GM18907 (cell line): ENCODE results near the gene TDRD1.
"Not testable (repeated sequence)": the region's sequence is repeated elsewhere in the genome, so short reads cannot be mapped to it uniquely, and the experiment has no call there.

Experiments
- ATAC-seq: cut with Tn5 transposase; IDR thresholded peaks from one replicate; pipeline ENCODE4 v1.9.1; 2021; ENCODE audit warnings: mild to moderate bottlenecking, moderate library complexity; ENCODE audit not compliant: unreplicated experiment

TDRD1 gene

GRCh38 chr10:114179148-114179547, at the start of gene TDRD1:
TDRD1 (plus strand) TSS chr10:114179353; CDS start chr10:114187832, 8,479 bp downstream.
- no peak for ATAC-seq

- ATAC-seq, result no peak
These were observed 48.1 kb upstream of the TDRD1 start for GRCh38 chr10:114131094-114131493.

GRCh38 chr10:114135476-114135875, 43.7 kb upstream of the TDRD1 start:
- ATAC-seq, result no peak

GRCh38 chr10:114138581-114138980, 40.6 kb upstream of the TDRD1 start:
- no peak for ATAC-seq

GRCh38 chr10:114140036-114140435, 39.1 kb upstream of the TDRD1 start:
- no peak for ATAC-seq

GRCh38 chr10:114140827-114141226, 38.3 kb upstream of the TDRD1 start:
- not testable (repeated sequence) for ATAC-seq

- no peak for ATAC-seq
These were observed 37.1 kb upstream of the TDRD1 start for GRCh38 chr10:114142018-114142417.

DNA sequence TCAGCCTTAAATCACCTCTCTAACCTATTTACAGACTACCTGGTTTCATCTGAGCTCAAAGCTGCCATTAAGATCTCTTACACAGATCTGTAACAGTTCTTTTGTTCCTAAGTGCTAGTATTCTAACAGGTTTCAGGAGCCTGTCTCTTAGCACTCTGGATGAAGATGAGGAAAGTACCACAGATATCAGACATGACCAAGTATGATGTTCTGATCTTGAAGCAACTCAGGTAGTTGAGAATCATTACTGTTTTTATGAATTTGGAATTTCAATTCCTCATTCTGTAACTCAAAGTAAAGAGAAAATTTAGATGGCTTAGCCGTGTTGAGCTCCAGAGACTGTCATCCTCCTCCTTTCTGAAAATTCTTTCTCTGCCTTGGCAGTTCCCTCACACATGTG, 36.0 kb upstream of the TDRD1 start:
- ATAC-seq, result no peak

DNA sequence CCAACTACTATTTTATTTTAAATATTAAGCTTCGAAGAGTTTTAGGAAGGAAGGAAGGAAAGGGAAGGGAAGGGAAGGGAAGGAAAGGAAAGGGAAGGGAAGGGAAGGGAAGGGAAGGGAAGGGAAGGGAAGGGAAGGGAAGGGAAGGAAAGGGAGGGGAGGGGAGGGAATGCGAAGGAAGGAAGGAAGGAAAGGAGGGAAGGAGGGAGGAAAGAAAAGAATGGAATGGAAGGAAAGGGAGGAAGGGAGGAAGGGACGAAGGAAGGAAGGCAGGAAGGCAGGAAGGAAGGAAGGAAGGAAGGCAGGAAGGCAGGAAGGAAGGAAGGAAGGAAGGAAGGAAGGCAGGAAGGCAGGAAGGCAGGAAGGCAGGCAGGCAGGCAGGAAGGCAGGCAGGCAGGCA, 29.7 kb upstream of the TDRD1 start:
- not testable (repeated sequence) for ATAC-seq

GRCh38 chr10:114151486-114151885, 27.7 kb upstream of the TDRD1 start:
- ATAC-seq, result no peak

- ATAC-seq, result no peak
These were observed 27.3 kb upstream of the TDRD1 start for GRCh38 chr10:114151892-114152291.

DNA sequence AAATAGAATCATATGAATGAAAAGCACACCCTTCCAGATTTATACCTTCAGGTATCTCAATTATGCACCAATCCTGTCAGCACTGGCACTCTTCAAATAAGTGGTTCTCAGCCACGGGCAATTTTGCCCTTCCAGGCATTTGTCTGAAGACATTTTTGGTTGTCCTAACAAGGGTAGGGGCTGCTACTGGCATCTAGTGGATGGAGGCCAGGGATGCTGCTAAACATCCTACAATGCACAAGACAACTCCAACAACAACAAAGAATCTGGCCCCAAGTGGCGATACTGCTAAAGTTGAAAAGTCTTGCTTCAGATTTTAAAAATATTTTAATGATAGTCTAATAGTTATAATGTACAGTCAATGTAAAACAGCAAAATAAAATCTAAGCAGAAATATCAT, 21.2 kb upstream of the TDRD1 start:
- ATAC-seq, result no peak

- no peak for ATAC-seq
These were observed 16.1 kb upstream of the TDRD1 start for GRCh38 chr10:114163062-114163461.

DNA sequence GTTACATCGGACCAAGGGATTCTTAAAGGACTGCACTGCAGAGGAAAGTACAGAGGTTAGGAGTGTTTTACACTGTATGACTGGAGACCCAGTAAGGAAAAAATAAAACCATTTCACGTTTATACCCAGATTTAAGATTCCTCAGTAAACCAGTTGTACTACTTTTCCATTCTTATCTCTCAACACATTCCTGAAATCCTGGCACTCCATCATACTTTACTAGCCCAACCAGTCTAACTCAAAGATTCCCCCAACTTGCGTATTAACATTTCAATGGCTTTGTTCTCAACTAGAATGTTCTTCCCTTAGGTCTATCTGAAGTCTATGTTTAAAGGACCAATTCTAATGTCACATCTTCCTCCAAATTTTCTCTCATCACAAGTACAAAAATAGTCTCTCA, 13.1 kb upstream of the TDRD1 start:
- ATAC-seq, result no peak

GRCh38 chr10:114166494-114166893, 12.7 kb upstream of the TDRD1 start:
- ATAC-seq, result no peak

DNA sequence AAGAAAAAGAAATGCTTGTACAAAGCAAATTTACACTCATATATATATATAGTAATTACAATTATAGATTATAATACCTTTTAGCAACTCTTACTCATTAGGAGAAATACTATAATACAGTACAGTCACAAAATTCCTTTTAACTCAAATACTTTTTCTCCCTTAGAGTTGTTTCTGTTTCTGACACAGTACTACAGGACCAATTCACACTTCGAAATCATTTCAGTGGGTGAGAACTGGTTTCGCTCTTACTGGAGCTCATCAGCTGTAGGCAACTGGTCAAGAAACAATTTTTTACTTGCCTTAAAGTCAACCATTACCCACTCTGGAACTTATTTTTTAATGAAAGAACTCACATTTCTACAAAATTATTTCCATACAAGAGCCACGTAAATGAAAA, 11.2 kb upstream of the TDRD1 start:
- ATAC-seq, result no peak

DNA sequence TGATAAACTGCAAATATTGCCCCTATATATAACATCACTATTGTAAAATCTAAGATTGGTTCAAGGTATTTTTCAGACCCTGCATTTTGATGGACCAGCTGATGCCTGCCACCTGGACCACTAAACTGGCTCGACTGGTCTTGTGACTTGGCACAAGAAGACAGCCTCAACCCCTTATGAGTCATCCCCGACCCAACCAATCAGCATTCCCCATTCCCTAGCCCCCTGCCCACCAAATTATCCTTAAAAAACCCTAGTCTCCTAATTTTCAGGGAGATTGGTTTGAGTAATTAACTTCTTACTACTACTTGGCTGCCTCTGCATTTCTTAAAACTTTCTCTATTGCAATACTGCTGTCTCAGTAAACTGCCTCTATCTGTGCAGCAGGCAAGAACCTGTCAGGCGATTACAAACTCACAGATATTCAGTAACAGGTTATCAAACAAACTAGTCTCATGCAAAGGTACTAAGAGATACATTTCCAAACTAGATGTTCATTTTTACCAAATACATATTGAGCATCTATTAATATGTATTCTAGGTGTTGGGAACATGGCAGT, 10.6 kb upstream of the TDRD1 start:
- ATAC-seq, result no peak

GRCh38 chr10:114172216-114172615, 6.9 kb upstream of the TDRD1 start:
- ATAC-seq, result no peak

DNA sequence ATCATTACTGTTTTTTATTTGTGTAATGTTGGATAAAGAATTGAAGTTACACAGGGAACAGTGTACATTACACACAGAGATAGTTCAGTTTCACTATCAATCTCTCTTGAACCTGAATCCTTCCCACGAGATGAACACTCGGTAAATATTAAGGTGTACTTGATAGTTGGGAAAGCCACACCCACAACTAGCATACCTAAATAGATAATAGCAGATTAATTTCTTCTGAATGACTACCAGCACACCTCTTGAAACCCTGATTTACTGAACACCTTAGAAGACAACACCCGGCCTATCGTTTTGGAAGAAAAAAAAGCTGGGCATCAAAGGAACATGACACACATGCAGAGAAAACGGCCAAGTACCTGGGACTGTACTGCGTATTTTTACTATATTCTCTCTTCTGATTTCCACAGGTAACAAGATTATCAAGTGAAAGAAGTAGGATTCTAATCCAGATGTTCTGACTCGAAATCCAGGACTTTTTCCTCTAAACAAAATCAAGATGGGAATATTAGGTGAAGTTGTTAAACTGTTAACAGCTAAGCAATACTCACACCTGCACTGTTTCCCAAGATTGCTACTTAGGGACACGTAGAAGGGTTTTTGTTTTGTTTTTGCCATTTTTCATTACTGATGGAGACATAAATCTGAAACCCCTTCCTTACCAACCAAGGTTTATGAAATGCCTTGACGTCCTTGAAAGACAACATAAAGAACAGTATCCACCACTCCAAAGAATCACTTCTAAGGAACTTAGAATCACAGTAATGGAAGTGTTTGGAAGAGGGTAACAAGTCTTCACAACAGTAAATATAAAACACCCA, 6.2 kb upstream of the TDRD1 start:
- ATAC-seq, result no peak

DNA sequence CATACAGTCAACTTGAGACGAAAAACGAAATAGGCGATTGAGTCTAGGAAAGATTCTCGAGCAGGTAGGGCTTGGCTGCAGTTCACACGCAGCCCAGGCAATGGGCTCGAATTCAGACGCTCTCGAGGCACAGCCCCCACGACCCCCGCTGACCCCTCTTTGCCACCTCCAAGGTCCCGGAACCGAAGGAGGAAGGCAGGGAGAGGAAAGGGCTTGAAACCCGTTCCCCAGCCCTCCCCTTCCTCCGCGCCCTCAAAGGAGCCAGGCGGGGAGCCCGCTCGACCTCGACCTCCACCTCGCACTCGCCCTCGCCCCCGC, 5.6 kb upstream of the TDRD1 start:
- no peak for ATAC-seq

- ATAC-seq, result peak; percentile 98
These were observed 5.0 kb upstream of the TDRD1 start, which contains the start of gene CCDC186 for GRCh38 chr10:114173921-114174694. CCDC186 (minus strand) TSS chr10:114174203; CDS start chr10:114163268, 10,935 bp downstream.

- no peak for ATAC-seq
These were observed 4.4 kb upstream of the TDRD1 start for GRCh38 chr10:114174695-114175188.
